Stimulated activated CD4-positive, alpha-beta T cell treated with anti-CD3 and anti-CD28 coated beads, Interleukin-1b, Interleukin-23, amount 100 ng/mL, for 4 hours (primary cell): Measurements from ENCODE around the gene GNRHR.

Experiments
- DNase-seq, 2 donors: peaks; one replicate each; pipeline ENCODE4 v3.0.0-alpha.2; 2020; ENCODE audit warnings: low read depth in 2 of 2

The GNRHR gene

GRCh38 chr4:67700116-67700737 lies 54.0 kb downstream of the GNRHR start:
- DNase-seq = no peak

DNA sequence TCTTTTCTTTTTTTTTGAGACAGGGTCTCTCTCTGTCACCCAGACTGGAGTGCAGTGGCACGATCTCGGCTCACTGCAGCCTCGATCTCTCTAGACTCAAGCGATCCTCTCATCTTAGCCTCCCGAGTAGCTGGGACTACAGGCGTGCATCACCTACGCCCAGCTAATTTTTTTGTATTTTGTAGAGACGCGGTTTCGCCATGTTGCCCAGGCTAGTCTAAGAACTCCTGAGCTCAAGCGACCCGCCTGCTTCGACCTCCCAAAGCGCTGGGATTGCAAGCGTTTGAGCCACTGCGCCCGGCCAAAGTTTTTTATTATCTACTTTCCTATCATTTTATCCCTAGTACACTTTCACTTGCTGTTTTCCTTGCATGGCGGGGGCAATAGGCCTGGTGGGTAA lies 54.6 kb downstream of the GNRHR start:
- no peak for DNase-seq

DNA sequence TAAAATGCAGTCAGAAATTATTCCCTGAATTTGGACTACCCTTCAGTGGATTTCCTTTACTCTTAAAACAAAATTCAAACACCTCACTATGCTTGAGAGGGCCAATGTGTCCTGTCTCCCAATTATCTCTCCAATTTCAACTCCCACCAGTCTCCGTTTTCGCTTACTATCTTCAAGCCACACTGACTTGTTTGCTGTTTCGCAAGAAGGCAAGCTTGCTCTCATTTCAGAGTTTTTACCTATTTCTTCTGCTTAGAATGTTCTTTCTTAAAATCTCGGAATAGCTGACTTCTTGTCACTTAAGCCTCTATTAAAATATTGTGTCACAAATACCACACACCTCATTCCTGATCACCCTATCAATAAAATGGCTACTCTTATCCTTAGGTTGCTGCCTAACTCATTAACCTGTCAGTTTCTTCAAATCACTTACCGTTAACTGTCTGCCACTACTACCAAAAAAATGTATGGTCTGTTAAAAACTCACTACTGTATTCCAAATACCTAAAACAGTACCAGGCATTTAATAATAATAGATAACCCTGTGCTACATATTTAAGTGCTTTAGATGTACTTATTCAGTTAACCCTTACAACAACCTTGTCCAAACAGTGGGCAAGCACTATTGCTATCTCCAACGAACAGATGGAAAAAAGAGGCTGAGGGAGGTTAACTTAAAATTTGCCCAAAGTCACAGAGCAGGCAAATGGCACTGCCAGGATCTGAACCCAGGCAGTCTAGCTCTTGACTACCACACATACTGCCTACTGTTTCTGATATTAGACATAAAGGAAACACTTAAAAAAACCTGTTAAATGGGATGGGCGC lies 56.1 kb downstream of the GNRHR start:
- DNase-seq = no peak

GRCh38 chr4:67696061-67696460 lies 58.1 kb downstream of the GNRHR start:
- DNase-seq = no peak

- DNase-seq = no peak
Observed at GRCh38 chr4:67694662-67695061, 59.5 kb downstream of the GNRHR start.

- no peak for DNase-seq
Observed at GRCh38 chr4:67691328-67691727, 62.9 kb downstream of the GNRHR start.
